ENCODE measurements around the gene OBP2A.

Gene OBP2A

DNA sequence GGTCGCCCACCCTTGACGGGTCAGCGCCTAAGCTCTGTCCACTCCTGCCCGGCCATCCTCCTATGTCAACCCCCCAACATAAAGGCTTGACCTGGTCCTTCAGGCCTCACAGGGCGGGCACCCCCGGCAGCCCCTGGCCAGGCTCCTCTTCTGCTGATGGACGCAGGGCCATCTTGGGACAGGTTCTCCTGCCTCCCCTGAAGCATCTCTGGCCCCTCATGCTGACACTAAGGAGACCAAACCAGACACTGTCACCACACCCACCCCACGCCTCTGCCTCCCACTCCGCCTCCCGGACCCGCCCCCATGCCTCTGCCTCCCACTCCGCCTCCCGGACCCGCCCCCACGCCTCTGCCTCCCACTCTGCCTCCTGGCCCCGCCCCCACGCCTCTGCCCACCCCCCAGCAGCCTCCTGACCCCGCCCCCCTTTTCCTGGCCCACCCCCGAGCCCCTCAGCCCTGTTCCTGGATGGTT, 6.8 kb downstream of the OBP2A start:
- no peak for DNase-seq

DNA sequence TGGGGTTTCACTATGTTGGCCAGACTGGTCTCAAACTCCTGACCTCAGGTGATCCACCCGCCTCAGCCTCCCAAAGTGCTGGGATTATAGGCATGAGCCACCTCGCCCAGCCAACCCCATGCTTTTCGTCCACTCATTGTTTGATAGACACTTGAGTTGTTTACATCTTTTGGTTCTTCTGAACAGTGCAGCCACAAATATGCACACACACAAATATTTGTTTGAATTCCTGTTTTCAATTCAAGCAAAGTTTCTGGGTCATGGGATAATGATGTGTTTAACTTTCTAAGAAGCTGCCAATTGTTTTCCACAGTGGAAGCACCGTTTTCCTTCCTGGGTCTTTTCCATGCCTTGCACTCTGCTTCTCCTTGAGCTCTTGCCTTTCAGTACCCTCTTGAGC, 8.8 kb downstream of the OBP2A start:
- DNase-seq = no peak

GRCh38 chr9:135555203-135555602, 9.3 kb downstream of the OBP2A start:
- DNase-seq = no peak

DNA sequence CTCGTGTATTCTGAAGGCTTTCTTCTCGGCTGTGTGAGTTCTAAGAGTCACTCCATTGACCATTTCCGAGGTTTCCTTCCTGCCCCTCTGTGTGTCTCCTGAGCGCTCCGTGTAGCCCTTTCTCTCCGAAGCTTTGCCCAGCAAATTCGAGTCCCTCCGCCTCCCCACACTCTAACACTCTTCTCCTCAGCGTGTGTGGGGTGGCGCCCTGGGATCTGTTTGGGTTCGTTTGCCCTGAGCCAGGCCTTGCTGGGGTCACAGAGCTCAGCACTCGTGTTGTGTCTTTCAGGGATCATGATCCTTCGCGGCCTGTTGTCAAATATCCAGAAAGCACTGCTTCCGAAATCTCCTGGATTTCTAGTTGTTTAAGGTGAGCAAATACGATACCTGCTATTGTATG, 10.0 kb downstream of the OBP2A start:
- no peak for DNase-seq

DNA sequence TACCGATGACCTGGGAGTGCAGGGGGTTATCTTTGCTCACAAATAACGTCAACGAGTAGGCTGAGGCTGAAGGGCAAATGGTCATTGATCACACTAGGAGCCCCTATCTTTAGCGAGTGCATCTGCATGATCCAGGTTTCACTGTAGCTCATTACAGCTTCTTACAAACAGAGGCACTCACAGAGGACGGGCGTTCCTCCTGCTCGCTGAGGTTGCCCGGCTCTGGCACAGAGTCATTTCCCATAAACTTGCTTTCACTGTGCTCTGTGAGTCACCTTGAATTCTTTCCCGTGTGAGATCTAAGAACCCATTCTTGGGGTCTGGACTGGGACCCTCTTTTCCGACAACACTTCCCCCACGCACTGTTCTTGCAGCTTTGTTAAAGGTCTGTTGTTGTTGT, 13.7 kb downstream of the OBP2A start:
- no peak for DNase-seq

GRCh38 chr9:135561391-135562234, 15.7 kb downstream of the OBP2A start, which contains the start of gene PAEP:
PAEP (plus strand) TSS chr9:135561756.
- no peak for DNase-seq

GRCh38 chr9:135562235-135562745, 16.4 kb downstream of the OBP2A start:
- no peak for DNase-seq

DNA sequence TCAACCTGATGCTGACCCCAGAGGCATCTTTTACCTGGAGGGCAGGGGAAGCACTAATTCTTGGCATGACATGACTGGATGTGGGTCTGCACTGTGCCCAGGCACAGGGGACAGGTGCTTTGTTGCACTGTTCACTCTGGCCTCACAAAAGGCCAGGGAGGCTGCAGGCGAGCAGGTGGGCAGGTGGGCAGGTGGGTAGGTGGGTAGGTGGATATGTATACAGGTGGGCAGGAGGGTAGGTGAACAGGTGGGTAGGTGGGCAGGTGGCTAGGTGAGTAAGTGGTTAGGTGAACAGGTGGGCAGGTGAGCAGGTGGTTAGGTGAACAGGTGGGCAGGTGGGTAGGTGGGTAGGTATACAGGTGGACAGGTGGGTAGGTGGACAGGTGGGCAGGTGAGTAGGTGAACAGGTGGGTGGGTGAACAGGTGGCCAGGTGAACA, 17.1 kb downstream of the OBP2A start:
- DNase-seq = no peak

GRCh38 chr9:135563858-135564257, 17.9 kb downstream of the OBP2A start:
- no peak for DNase-seq

- no peak for DNase-seq
These were observed 19.3 kb downstream of the OBP2A start for GRCh38 chr9:135565141-135565628.

GRCh38 chr9:135565636-135566035, 19.7 kb downstream of the OBP2A start:
- DNase-seq = no peak

DNA sequence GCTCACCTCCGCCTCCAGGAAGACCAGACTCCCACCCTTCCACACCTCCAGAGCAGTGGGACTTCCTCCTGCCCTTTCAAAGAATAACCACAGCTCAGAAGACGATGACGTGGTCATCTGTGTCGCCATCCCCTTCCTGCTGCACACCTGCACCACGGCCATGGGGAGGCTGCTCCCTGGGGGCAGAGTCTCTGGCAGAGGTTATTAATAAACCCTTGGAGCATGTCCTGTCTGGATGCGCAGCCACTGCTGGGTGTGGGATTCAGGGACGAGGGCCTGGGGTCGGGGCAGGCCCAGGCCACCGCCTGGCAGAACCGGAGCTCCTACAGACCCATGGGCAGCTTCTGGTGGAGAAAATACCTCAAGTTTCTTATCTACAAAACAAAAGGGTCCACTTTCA, 20.6 kb downstream of the OBP2A start:
- DNase-seq = no peak

GRCh38 chr9:135567311-135567710, 21.4 kb downstream of the OBP2A start:
- no peak for DNase-seq

- no peak for DNase-seq
These were observed 22.1 kb downstream of the OBP2A start for GRCh38 chr9:135568026-135568425.

DNA sequence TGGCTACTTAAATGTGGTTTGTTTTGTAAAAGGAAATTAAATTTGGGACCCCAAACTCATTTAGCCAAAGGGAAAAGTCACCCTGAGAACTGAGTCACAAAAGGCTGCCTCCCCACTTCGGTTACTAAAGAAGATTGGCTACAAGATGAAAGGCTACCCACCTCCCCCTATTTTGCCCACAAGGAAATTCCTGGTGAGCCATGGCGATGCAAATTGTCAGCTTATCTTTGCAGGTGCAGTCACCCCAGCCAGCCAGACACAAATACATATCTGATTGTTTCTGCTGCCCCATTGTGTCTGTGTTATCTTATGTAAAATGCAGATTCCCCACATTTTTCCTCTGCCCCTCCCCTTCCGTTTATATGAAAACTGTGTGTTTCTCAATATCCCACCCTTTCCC, 24.5 kb downstream of the OBP2A start:
- no peak for DNase-seq

GRCh38 chr9:135572233-135572632, 26.3 kb downstream of the OBP2A start:
- DNase-seq = no peak

- no peak for DNase-seq
These were observed 27.2 kb downstream of the OBP2A start for GRCh38 chr9:135573124-135573523.

GRCh38 chr9:135574331-135574730, 28.4 kb downstream of the OBP2A start:
- no peak for DNase-seq

GRCh38 chr9:135574943-135575342, 29.0 kb downstream of the OBP2A start:
- no peak for DNase-seq

DNA sequence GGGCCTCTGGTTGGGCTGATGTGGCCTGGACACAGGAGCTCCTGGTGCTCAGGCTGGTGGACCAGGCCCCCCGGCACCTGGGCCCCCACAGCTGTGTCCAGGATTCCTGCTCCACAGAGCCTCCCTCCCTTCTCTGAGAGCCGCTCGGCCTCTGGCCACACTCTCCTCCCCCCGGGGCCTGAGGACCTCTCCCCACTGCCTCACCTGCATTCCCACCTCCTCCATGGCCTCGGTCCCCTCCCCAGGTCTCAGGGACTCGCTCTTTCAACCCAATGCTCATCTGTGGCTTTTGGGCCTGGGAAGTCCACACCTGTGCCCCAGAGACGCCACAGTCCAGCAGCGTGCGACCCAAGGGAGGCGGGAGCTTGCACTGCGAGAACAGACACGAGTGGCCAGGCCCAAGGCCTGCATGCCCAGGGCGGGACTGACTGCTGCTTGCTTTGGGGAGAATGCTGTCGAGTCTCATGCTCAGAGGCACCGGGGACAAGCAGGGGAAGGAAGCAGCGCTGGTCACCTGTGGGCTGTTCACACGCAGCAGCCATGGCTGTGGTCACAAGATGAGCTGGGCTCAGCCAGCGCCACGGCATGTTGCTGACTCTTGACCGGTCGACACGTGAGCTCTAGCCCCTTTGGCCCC, 30.2 kb downstream of the OBP2A start:
- no peak for DNase-seq

DNA sequence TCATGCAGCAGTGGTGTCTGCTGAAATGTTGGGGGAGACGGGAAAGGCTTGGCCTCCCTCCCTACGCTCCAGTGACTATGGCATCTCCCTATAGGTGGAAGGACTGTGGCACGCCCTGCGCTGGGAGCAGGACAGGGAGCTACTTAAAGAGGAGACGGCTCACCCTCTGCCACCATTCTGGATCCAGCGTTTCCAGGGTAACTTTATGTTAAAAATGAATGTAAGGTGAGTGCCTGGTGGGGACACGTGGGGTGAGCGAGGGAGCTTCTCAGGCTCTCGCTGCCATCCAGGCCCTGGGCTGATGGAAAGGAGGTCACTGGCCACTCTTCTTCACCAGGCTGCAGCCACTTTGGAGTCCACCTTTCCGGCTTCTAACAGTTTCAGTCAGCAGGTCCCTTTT, 31.3 kb downstream of the OBP2A start:
- DNase-seq = no peak

DNA sequence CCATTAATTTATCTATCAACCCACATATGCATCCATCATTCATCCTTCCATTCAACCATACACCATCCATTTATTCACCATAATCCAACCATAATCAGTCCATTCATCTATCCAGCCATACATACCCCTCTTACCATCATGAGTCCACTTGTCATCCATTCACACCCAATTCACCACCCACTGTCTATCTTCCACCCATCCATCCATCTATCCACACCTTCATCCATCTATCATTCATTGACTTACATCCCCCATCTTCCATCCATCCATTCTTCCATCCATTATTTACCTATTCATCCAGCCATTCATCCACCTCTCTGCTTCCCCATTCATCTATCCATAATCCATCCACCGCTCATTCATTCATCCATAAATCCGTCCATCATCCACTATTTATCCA, 33.4 kb downstream of the OBP2A start:
- no peak for DNase-seq

- no peak for DNase-seq
These were observed 34.1 kb downstream of the OBP2A start for GRCh38 chr9:135579889-135580660.

All from activated T-cell treated with anti-CD3 and anti-CD28 coated beads, Interleukin-2, amount 50 U/mL, for 1 hour (primary cell).